SK-N-SH treated with all-trans-retinoic acid at 6 μM for 48 hours (cell line): ENCODE results near the gene CABYR.
"Not testable (repeated sequence)": the region's sequence is repeated elsewhere in the genome, so short reads cannot be mapped to it uniquely, and the experiment has no call there.

Experiments
- ATAC-seq: fragments of 200-7000 bp; cut with Tn5 transposase; 3 replicates; pipeline ENCODE4 v1.9.1; 2020; ENCODE audit warnings: mild to moderate bottlenecking, moderate library complexity
- ARNTL ChIP-seq: fragments of 450-650 bp; formaldehyde crosslinking; IDR thresholded peaks from 2 replicates; pipeline ENCODE4 v1.5.0; 2020; ENCODE audit warnings: low read depth, mild to moderate bottlenecking, moderate library complexity, borderline replicate concordance
- BACH2 ChIP-seq: fragments of 250-450 bp; sonication (Bioruptor Pico); IDR thresholded peaks from 2 replicates; pipeline ENCODE4 v1.9.0; 2021; ENCODE audit warnings: mild to moderate bottlenecking, borderline replicate concordance
- ESRRG ChIP-seq: fragments of 250-450 bp; sonication (Bioruptor Pico); IDR thresholded peaks from 2 replicates; pipeline ENCODE4 v1.6.1; 2021; ENCODE audit warnings: mild to moderate bottlenecking
- GLIS3 ChIP-seq: fragments of 250-450 bp; sonication (Bioruptor Pico); IDR thresholded peaks from 2 replicates; pipeline ENCODE4 v1.5.0; 2020; ENCODE audit warnings: mild to moderate bottlenecking, moderate library complexity
- ISL1 ChIP-seq: fragments of 250-450 bp; sonication (Bioruptor Pico); IDR thresholded peaks from 2 replicates; pipeline ENCODE4 v2.1.2; 2022; ENCODE audit warnings: mild to moderate bottlenecking, moderate library complexity
- OSR1 ChIP-seq: fragments of 250-450 bp; sonication (Bioruptor Pico); IDR thresholded peaks from 2 replicates; pipeline ENCODE4 v1.8.0; 2022; ENCODE audit warnings: moderate library complexity, mild to moderate bottlenecking, inconsistent platforms
- PPARA ChIP-seq: fragments of 250-450 bp; sonication (Bioruptor Pico); IDR thresholded peaks from 2 replicates; pipeline ENCODE4 v1.5.0; 2020; ENCODE audit warnings: mild to moderate bottlenecking, borderline replicate concordance
- RARB ChIP-seq: fragments of 250-450 bp; sonication (Bioruptor Pico); IDR thresholded peaks from 2 replicates; pipeline ENCODE4 v1.8.0; 2021; ENCODE audit warnings: mild to moderate bottlenecking, moderate library complexity
- SNAI2 ChIP-seq: fragments of 250-450 bp; sonication (Bioruptor Pico); IDR thresholded peaks from 2 replicates; pipeline ENCODE4 v1.5.0; 2020; ENCODE audit warnings: mild to moderate bottlenecking, moderate library complexity
- TCF4 ChIP-seq: fragments of 250-450 bp; sonication (Bioruptor Pico); IDR thresholded peaks from 2 replicates; pipeline ENCODE4 v1.8.0; 2021; ENCODE audit warnings: mild to moderate bottlenecking, moderate library complexity, borderline replicate concordance
- ZFP3 ChIP-seq: fragments of 250-450 bp; sonication (Bioruptor Pico); IDR thresholded peaks from 2 replicates; pipeline ENCODE4 v1.5.0; 2020; ENCODE audit warnings: mild to moderate bottlenecking, moderate library complexity
- ZFP30 ChIP-seq: fragments of 450-650 bp; formaldehyde crosslinking; IDR thresholded peaks from 2 replicates; pipeline ENCODE4 v1.5.0; 2022; ENCODE audit warnings: mild to moderate bottlenecking, moderate library complexity
- ZNF565 ChIP-seq: fragments of 450-650 bp; formaldehyde crosslinking; conservative IDR thresholded peaks from 2 replicates; pipeline ENCODE4 v1.5.0; 2020; ENCODE audit warnings: low read depth, mild to moderate bottlenecking, moderate library complexity
- ZNF70 ChIP-seq: fragments of 450-650 bp; formaldehyde crosslinking; IDR thresholded peaks from 2 replicates; pipeline ENCODE4 v1.5.0; 2020; ENCODE audit warnings: mild to moderate bottlenecking, moderate library complexity
- ZNF8 ChIP-seq: fragments of 450-650 bp; formaldehyde crosslinking; IDR thresholded peaks from 2 replicates; pipeline ENCODE4 v1.5.0; 2020; ENCODE audit warnings: mild to moderate bottlenecking, moderate library complexity
- TF ChIP-seq, protein P1 (sequence below): fragments of 250-450 bp; sonication (Bioruptor Pico); IDR thresholded peaks from 2 replicates; pipeline ENCODE4 v1.5.0; 2020; ENCODE audit warnings: mild to moderate bottlenecking, moderate library complexity
- TF ChIP-seq, protein P2 (sequence below): fragments of 250-450 bp; sonication (Bioruptor Pico); IDR thresholded peaks from 2 replicates; pipeline ENCODE4 v1.5.1; 2021; ENCODE audit warnings: mild to moderate bottlenecking, moderate library complexity
- TF ChIP-seq, protein P3 (sequence below): fragments of 250-450 bp; sonication (Bioruptor Pico); IDR thresholded peaks from 2 replicates; pipeline ENCODE4 v1.8.0; 2020; ENCODE audit warnings: mild to moderate bottlenecking, moderate library complexity, borderline replicate concordance
- TF ChIP-seq, protein P4 (sequence below): fragments of 250-450 bp; sonication (Bioruptor Pico); IDR thresholded peaks from 2 replicates; pipeline ENCODE4 v1.8.0; 2021; ENCODE audit warnings: low read depth, mild to moderate bottlenecking, moderate library complexity, borderline replicate concordance
- TF ChIP-seq, protein P5 (sequence below): fragments of 250-450 bp; sonication (Bioruptor Pico); IDR thresholded peaks from 2 replicates; pipeline ENCODE4 v1.5.1; 2020; ENCODE audit warnings: low read depth, mild to moderate bottlenecking, moderate library complexity

Gene CABYR

DNA sequence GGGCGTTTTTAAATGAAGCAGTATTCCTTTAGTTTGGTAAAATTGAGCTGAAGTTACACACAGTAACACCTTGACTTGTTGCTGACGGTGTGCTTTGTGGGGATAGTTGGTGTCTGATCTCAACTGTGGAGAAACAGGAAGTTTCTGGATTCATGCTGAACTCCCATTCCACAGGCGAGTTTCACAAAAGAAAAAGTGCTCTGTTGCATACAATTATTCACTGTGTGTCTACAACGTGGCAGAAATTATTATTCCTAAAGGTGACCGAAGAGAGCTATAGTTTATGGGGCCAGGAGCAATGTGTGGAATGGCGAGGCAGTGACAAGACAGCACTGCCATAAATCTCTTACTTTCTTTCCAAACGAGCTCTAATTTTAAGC is 463 bp upstream of the CABYR start (continued):
- TF ChIP-seq, protein P1, sequence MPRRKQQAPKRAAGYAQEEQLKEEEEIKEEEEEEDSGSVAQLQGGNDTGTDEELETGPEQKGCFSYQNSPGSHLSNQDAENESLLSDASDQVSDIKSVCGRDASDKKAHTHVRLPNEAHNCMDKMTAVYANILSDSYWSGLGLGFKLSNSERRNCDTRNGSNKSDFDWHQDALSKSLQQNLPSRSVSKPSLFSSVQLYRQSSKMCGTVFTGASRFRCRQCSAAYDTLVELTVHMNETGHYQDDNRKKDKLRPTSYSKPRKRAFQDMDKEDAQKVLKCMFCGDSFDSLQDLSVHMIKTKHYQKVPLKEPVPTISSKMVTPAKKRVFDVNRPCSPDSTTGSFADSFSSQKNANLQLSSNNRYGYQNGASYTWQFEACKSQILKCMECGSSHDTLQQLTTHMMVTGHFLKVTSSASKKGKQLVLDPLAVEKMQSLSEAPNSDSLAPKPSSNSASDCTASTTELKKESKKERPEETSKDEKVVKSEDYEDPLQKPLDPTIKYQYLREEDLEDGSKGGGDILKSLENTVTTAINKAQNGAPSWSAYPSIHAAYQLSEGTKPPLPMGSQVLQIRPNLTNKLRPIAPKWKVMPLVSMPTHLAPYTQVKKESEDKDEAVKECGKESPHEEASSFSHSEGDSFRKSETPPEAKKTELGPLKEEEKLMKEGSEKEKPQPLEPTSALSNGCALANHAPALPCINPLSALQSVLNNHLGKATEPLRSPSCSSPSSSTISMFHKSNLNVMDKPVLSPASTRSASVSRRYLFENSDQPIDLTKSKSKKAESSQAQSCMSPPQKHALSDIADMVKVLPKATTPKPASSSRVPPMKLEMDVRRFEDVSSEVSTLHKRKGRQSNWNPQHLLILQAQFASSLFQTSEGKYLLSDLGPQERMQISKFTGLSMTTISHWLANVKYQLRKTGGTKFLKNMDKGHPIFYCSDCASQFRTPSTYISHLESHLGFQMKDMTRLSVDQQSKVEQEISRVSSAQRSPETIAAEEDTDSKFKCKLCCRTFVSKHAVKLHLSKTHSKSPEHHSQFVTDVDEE (CRISPR knock-in tag), result no peak
- TF ChIP-seq PPARA (CRISPR knock-in tag), result no peak

DNA sequence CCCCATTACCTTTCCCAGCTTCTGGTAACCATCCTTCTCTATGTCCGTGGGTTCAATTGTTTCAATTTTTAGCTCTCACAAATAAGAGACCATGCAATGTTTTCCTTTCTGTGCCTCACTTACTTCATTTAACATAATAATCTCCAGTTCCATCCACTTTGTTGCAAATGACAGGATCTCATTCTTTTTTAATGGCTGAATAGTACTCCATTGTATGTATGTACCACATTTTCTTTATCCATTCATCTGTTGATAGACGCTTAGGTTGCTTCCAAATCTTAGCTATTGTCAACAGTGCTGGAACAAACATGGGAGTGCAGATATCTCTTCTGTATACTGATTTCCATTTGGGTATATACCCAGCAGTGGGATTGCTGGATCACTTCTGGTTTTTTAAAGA is 1.8 kb downstream of the CABYR start:
- ATAC-seq, result no peak
- TF ChIP-seq PPARA (CRISPR knock-in tag), result no peak
- TF ChIP-seq ZNF8, result peak; percentile 80

DNA sequence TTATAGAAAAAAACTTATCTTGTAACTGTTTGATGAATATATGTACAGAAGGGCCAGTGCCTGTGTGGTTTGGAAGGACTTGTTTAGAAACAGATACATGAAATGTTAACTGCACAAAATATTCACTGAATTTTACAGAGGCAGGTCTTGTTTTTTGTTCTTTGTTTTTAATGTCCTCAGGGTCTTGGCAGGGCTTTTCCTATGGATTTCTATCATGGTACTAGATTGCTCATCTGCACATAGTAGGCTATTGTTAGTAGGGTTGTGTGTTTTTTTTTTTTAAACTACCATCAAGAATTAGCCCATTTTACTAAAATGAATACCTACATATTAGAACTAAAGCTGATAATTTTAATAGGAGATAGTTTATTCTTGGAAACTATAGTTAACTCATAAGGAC is 3.5 kb downstream of the CABYR start:
- no peak for ATAC-seq
- no peak for TF ChIP-seq ZNF565

DNA sequence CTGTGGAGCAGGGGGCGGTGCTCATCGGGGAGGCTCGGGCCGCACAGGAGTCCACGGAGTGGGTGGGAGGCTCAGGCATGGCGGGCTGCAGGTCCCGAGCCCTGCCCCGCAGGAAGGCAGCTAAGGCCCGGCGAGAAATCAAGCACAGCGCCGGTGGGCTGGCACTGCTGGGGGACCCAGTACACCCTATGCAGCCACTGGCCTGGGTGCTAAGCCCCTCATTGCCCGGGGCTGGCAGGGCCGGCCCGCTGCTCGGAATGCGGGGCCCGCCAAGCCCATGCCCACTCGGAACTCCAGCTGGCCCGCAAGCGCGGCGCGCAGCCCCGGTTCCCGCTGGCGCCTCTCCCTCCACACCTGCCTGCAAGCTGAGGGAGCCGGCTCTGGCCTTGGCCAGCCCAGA is 10.7 kb downstream of the CABYR start:
- not testable (repeated sequence) for ATAC-seq

DNA sequence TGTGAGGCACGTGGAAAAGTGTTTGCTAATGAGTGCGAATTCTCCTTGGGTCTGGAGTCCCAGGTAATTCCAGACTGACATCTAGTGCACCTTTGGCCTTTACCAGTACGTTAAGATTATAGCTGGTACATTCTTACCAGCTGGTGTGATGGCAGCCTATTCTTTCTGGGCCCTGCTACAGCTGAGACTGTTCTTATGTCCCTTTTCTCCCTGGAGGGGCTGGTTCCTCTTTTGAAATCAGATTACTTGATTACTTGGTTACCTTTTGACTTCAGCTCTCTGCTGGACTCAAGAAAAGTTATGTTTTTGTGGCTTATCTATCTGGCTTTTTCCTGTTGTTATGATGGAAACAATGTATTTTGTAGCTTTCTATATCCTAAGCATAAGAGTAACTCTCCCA is 14.5 kb downstream of the CABYR start:
- ATAC-seq, result no peak
- TF ChIP-seq, protein P2, sequence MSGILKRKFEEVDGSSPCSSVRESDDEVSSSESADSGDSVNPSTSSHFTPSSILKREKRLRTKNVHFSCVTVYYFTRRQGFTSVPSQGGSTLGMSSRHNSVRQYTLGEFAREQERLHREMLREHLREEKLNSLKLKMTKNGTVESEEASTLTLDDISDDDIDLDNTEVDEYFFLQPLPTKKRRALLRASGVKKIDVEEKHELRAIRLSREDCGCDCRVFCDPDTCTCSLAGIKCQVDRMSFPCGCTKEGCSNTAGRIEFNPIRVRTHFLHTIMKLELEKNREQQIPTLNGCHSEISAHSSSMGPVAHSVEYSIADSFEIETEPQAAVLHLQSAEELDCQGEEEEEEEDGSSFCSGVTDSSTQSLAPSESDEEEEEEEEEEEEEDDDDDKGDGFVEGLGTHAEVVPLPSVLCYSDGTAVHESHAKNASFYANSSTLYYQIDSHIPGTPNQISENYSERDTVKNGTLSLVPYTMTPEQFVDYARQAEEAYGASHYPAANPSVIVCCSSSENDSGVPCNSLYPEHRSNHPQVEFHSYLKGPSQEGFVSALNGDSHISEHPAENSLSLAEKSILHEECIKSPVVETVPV (CRISPR knock-in tag), result no peak
- TF ChIP-seq ESRRG, result no peak
- TF ChIP-seq SNAI2, result no peak
- no peak for TF ChIP-seq OSR1 (CRISPR knock-in tag)
- TF ChIP-seq ZNF565, result no peak
- no peak for TF ChIP-seq ISL1 (CRISPR knock-in tag)
- no peak for TF ChIP-seq ZNF70
- TF ChIP-seq, protein P1 (CRISPR knock-in tag), result no peak
- no peak for TF ChIP-seq ARNTL (CRISPR knock-in tag)
- TF ChIP-seq BACH2, result no peak
- no peak for TF ChIP-seq RARB (CRISPR knock-in tag)
- no peak for TF ChIP-seq TCF4 (CRISPR knock-in tag)
- TF ChIP-seq ZFP30 (CRISPR knock-in tag), result no peak
- TF ChIP-seq, protein P3, sequence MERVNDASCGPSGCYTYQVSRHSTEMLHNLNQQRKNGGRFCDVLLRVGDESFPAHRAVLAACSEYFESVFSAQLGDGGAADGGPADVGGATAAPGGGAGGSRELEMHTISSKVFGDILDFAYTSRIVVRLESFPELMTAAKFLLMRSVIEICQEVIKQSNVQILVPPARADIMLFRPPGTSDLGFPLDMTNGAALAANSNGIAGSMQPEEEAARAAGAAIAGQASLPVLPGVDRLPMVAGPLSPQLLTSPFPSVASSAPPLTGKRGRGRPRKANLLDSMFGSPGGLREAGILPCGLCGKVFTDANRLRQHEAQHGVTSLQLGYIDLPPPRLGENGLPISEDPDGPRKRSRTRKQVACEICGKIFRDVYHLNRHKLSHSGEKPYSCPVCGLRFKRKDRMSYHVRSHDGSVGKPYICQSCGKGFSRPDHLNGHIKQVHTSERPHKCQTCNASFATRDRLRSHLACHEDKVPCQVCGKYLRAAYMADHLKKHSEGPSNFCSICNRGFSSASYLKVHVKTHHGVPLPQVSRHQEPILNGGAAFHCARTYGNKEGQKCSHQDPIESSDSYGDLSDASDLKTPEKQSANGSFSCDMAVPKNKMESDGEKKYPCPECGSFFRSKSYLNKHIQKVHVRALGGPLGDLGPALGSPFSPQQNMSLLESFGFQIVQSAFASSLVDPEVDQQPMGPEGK (CRISPR knock-in tag), result no peak
- TF ChIP-seq, protein P4, sequence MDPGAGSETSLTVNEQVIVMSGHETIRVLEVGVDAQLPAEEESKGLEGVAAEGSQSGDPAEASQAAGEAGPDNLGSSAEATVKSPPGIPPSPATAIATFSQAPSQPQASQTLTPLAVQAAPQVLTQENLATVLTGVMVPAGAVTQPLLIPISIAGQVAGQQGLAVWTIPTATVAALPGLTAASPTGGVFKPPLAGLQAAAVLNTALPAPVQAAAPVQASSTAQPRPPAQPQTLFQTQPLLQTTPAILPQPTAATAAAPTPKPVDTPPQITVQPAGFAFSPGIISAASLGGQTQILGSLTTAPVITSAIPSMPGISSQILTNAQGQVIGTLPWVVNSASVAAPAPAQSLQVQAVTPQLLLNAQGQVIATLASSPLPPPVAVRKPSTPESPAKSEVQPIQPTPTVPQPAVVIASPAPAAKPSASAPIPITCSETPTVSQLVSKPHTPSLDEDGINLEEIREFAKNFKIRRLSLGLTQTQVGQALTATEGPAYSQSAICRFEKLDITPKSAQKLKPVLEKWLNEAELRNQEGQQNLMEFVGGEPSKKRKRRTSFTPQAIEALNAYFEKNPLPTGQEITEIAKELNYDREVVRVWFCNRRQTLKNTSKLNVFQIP (CRISPR knock-in tag), result no peak
- TF ChIP-seq GLIS3 (CRISPR knock-in tag), result no peak
- TF ChIP-seq, protein P5, sequence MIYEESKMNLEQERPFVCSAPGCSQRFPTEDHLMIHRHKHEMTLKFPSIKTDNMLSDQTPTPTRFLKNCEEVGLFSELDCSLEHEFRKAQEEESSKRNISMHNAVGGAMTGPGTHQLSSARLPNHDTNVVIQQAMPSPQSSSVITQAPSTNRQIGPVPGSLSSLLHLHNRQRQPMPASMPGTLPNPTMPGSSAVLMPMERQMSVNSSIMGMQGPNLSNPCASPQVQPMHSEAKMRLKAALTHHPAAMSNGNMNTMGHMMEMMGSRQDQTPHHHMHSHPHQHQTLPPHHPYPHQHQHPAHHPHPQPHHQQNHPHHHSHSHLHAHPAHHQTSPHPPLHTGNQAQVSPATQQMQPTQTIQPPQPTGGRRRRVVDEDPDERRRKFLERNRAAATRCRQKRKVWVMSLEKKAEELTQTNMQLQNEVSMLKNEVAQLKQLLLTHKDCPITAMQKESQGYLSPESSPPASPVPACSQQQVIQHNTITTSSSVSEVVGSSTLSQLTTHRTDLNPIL (CRISPR knock-in tag), result no peak
- no peak for TF ChIP-seq ZFP3 (CRISPR knock-in tag)
